GM18951 (cell line): ENCODE data around the gene ASPSCR1.

Source experiments
- POLR2A ChIP-seq: IDR thresholded peaks from 4 replicates; pipeline ENCODE4 v1.6.1; 2011; ENCODE audit warnings: mild to moderate bottlenecking; ENCODE audit not compliant: insufficient read length, insufficient read depth; ENCODE audit errors: extremely low read depth
- in situ Hi-C: fragments of 300-500 bp; cut with MboI; formaldehyde crosslinking; loops from one replicate; pipeline ENCODE4 v1.12.0; 2022; ENCODE audit warnings: low sequenced_read_pairs, mixed read lengths, inconsistent platforms; ENCODE audit not compliant: unreplicated experiment

The ASPSCR1 gene

GRCh38 chr17:81987161-81987770, 9.8 kb downstream of the ASPSCR1 start:
- in situ Hi-C loops, result no loop called here
- no peak for TF ChIP-seq POLR2A

GRCh38 chr17:81990836-81991683, 13.6 kb downstream of the ASPSCR1 start:
- TF ChIP-seq POLR2A, result no peak
- in situ Hi-C loops, result no loop called here

GRCh38 chr17:81991684-81992305, 14.4 kb downstream of the ASPSCR1 start:
- in situ Hi-C loops, result no loop called here

GRCh38 chr17:81992306-81993102, 15.1 kb downstream of the ASPSCR1 start:
- in situ Hi-C loops, result no loop called here
- TF ChIP-seq POLR2A, result no peak

More at GRCh38 chr17:81991684-81992305, 14.4 kb downstream of the ASPSCR1 start:
- no peak for TF ChIP-seq POLR2A

- TF ChIP-seq POLR2A, result no peak
These were observed 16.5 kb downstream of the ASPSCR1 start for GRCh38 chr17:81993729-81994592.

GRCh38 chr17:81994593-81995462, 17.4 kb downstream of the ASPSCR1 start:
- no peak for TF ChIP-seq POLR2A
- in situ Hi-C loops, result no loop called here

More at GRCh38 chr17:81993729-81994592, 16.5 kb downstream of the ASPSCR1 start:
- in situ Hi-C loops, result no loop called here

GRCh38 chr17:81995463-81996231, 18.2 kb downstream of the ASPSCR1 start:
- no peak for TF ChIP-seq POLR2A
- in situ Hi-C loops, result no loop called here

- in situ Hi-C loops, result no loop called here
- TF ChIP-seq POLR2A, result no peak
These were observed 18.9 kb downstream of the ASPSCR1 start for GRCh38 chr17:81996232-81996756.

GRCh38 chr17:81996757-81997441, 19.5 kb downstream of the ASPSCR1 start:
- TF ChIP-seq POLR2A, result no peak
- in situ Hi-C loops, result no loop called here

- in situ Hi-C loops, result no loop called here
- TF ChIP-seq POLR2A, result no peak
These were observed 20.8 kb downstream of the ASPSCR1 start for GRCh38 chr17:81998212-81998611.
